GM12872 (cell line): ENCODE measurements around the gene MCU.

Source experiments
- TF ChIP-seq, protein P1 (sequence below): IDR thresholded peaks from 3 replicates; pipeline ENCODE4 v1.5.1; 2011; ENCODE audit warnings: low read depth, mild to moderate bottlenecking, low read length, moderate library complexity; ENCODE audit not compliant: insufficient read depth

MCU gene

DNA sequence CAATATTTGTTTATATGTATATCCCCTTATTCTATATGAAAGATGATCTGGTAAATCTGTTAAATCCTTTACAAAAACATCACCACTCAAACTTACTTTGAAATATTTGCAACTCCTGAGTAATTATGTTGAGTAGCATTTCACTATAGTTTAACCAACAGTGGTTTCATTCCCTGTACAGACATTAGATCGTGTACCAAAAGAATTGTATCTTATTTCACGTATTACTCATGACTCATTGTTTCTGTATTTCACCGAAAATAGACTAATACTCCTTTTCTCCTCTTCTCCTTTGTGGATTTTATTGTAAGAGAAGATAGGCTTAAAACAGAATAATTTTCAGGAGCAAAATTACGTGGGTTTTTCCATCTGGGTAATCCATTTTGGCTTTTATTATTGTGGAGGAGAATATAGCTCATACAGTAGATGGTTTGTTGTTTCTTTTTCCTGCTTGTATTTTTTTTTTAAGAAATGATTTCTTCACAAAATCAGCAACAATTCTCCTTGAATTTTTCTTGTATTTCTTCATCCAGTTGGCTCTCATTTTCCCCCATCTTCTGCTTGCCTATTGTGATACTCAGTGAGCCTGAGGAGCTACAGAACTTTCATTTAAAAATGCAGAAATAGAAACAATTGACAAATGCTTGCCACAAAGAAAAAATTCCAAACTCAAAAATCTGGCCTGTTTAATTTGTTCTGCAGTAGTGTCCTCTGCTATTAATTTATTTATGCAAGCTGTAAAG, 111.0 kb downstream of the MCU start:
- TF ChIP-seq, protein P1, sequence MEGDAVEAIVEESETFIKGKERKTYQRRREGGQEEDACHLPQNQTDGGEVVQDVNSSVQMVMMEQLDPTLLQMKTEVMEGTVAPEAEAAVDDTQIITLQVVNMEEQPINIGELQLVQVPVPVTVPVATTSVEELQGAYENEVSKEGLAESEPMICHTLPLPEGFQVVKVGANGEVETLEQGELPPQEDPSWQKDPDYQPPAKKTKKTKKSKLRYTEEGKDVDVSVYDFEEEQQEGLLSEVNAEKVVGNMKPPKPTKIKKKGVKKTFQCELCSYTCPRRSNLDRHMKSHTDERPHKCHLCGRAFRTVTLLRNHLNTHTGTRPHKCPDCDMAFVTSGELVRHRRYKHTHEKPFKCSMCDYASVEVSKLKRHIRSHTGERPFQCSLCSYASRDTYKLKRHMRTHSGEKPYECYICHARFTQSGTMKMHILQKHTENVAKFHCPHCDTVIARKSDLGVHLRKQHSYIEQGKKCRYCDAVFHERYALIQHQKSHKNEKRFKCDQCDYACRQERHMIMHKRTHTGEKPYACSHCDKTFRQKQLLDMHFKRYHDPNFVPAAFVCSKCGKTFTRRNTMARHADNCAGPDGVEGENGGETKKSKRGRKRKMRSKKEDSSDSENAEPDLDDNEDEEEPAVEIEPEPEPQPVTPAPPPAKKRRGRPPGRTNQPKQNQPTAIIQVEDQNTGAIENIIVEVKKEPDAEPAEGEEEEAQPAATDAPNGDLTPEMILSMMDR: no peak

- TF ChIP-seq, protein P1: no peak
Observed at GRCh38 chr10:72808001-72808400, 116.1 kb downstream of the MCU start.

DNA sequence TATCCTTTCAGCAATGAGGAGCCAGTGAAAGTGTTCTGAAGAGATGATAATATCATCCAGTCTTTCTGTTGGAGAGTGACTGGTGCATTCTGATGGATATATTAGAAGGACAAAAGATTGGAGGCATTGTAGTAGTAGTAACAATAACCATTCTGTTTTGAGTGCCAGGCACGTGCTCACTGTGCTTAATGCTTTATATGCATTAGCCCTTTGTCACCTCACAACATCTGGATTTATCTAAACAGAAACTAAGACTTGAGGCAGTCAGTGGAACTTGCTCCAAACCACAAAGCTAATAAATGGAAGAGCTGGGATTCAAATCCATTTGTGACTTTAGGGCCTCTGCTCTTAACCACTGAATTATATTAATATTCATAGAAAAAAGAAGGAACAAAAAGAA, 117.1 kb downstream of the MCU start:
- TF ChIP-seq, protein P1: no peak

DNA sequence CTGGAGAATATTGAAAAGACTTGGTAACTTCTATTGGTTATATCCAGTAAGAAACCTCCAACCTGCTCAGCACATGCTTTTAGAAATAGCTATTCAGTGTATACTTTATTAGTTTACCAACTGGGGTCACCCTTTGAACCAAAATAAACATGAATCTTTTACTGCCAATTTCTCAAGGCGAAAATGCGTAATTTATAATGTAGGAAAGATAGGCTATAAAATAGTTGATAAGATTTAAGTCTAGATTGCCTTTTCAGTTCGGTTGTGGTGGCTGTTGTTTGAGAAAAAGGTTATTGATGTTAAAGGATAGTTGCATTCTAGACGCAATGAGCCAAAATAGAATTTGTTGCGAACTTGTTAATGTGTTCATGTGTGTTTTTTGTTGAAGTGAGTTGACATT, 119.0 kb downstream of the MCU start:
- TF ChIP-seq, protein P1: no peak

- TF ChIP-seq, protein P1: no peak
Observed at GRCh38 chr10:72812415-72812752, 120.4 kb downstream of the MCU start.

DNA sequence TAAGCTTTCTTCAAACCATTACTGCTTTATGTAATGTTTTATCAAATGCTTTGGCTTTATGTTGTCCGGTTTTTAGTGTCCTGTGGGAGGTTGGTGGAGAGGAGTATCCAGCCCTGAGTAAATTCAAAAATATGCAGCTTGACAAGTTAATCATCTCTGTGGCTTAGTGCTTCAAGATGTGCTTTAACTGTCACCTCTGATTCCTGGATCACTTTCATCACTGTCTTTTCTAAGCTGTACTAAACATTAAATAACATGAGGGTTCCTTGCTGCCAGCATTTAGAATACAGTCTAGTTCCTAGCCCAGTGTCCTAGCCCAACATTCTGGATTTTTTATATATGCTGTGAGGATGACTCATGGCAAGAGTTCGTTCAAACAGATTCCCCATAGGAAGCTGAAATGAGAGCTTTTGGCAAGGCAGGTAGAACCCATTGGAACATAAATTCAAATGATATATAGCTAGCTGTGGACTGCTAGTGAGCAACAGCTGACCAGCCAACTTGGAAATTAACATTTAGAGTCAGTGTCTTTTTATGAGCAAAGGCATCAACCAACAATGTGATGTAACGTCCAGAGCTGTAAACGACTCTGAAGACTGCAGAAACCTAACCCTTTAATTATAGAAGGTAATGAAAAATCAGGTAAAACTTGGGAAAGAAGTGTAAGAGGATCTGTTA, 120.9 kb downstream of the MCU start:
- TF ChIP-seq, protein P1: no peak

GRCh38 chr10:72814099-72814790, 122.3 kb downstream of the MCU start:
- TF ChIP-seq, protein P1: no peak
